D341Med (cell line): ENCODE data around the gene CYBA.
"Not testable (repeated sequence)": the region's sequence is repeated elsewhere in the genome, so short reads cannot be mapped to it uniquely, and the experiment has no call there.

Experiments
- DNase-seq: peaks from one replicate; pipeline ENCODE4 v3.0.0; 2012; ENCODE audit warnings: low spot score

CYBA gene

GRCh38 chr16:88613911-88614817 lies 36.7 kb downstream of the CYBA start:
- DNase-seq, result no peak

GRCh38 chr16:88613293-88613692 lies 37.6 kb downstream of the CYBA start:
- no peak for DNase-seq

- no peak for DNase-seq
Measured at GRCh38 chr16:88610909-88611812, 39.7 kb downstream of the CYBA start.

DNA sequence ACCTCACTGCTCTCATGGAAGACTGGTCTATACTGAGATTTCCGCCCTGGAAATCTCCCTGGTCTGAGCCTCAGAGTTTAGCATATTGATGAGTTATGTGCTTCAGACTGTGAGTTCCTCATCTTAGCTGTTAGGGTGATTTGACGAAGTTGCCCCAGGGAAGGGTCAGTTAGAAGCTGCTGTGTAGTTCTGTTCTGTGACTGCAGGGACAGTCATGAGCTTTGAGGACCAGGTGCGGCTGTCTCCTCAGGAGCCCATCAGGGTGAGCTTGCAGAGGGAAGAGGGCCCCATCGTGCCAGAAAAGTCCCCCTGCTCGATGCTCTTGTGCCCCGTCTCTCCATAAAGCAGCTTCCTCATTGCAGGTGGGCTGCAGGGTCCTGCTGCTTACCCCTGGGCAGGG lies 40.8 kb downstream of the CYBA start:
- DNase-seq, result no peak

DNA sequence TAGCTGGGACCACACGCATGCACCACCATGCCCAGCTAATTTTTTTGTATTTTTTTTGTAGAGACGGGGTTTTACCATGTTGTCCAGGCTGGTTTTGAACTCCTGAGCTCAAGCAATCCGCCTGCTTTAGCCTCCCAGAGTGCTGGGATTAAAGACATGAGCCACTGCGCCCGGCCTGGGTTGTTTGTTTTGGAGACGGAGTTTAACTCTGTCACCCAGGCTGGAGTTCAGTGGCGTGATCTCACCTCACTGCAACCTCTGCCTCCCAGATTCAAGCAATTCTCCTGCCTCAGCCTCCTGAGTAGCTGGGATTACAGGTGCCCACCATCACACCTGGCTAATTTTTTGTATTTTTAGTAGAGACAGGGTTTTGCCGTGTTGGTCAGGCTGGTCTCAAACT lies 41.4 kb downstream of the CYBA start:
- DNase-seq, result not testable (repeated sequence)

- no peak for DNase-seq
Measured at GRCh38 chr16:88608076-88608475, 42.8 kb downstream of the CYBA start.

DNA sequence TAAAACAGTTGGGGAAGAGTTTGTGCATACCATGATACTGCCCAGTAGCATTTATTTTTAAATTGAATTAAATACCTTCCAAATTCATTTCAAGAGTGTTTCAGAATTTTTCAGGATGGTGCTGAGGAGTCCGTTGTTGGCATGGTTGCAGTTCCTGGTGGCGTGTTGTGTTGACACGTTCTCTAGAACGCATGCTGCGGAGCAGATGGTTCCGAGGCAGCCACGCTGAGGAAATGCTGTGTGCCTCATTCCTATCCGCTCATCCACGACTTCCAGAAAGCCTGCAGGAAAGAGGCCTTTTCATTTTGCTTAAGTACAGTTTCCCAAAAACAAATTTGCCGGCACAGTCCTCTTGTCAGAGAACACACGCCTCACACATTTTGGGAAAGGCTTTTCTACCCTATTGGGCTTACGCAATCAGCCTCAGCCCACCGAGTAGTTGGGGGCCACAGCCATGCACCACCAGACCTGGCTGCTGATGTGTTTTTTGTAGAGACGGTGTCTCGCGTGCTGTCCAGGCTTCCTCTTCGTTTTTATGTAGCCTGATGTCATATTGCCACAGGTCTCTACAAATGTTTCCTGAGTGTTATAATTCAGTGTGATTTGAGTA lies 44.6 kb downstream of the CYBA start:
- no peak for DNase-seq

- DNase-seq, result no peak
Measured at GRCh38 chr16:88605186-88606147, 45.4 kb downstream of the CYBA start.

DNA sequence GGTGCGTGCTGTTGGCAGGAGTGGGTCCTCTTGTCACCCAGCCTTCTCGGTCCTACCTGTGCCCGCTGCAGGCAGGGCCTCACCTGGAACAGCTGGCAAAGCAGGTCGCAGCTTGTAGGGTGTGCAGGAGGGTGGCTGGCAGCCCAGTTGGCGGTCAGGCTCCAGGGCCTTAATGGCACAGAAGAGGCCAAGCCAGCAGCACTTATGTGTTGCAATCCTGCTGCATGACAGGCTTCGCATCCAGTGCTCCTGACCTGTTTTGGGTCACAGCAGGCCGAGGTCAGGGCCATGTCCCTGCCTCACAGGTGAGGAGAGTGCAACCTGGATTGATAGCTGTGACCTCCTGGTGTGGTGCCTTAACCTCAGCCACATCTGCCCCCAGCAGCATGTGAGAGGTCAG lies 48.8 kb downstream of the CYBA start:
- no peak for DNase-seq

DNA sequence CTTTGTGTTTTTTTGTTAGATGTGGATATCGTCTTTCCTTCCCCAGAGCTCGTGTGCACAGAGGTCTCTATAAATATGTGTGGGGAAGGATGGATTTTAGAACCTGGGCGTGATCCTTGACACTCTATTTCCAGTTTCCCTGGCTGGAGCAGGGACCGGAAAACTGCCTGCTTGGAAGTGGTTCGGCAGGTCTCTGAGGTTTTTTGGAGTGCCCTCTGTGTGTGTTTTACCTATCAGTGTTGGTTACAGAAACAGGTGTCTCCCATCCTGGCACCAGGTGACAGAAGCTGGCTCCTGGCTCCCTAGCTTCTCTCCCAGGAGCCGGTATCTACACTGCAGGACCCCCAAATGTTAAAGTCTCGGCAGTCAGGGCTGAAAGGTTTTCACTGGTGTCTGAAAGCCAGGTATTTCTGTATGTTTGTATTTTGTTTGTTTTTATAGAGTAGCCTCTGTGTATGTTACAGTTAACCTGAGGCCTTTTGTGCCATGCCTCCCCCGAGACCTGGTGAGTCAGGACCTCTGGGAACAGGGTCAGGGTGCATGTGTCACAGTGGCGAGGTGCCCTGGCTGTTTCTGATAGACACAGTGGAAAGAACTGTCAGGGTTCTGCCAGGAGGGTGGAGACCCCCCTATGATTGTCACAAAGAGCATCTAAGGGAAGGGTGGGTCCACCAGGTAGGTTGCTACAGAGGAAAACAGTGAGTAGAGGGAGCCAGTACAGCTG lies 49.4 kb downstream of the CYBA start:
- no peak for DNase-seq

- no peak for DNase-seq
Measured at GRCh38 chr16:88600539-88600896, 50.3 kb downstream of the CYBA start.

GRCh38 chr16:88599825-88600538 lies 50.9 kb downstream of the CYBA start:
- DNase-seq, result no peak

- DNase-seq, result no peak
Measured at GRCh38 chr16:88599092-88599733, 51.6 kb downstream of the CYBA start.

GRCh38 chr16:88597856-88598491 lies 52.9 kb downstream of the CYBA start:
- no peak for DNase-seq

GRCh38 chr16:88596483-88596882 lies 54.4 kb downstream of the CYBA start:
- DNase-seq, result no peak

DNA sequence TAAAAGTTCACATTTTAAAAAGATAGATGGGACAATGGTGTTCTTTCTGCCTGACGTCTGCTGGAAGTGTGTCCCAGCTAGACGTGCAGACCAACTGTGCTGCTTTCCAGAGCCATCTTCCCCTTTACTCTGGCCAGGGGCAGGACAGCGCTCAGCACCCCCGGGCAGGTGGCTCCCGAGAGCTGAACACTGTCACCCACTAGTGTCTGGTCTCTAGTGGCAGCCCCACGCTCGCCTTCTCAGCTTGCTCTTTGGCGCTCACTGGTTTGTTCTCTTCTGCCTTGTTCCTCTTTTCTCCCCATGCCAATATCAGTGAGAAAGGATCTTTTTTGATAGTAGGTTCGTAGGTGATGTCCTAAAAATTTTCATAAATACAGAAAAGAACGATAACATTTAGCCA lies 54.9 kb downstream of the CYBA start:
- DNase-seq, result no peak

DNA sequence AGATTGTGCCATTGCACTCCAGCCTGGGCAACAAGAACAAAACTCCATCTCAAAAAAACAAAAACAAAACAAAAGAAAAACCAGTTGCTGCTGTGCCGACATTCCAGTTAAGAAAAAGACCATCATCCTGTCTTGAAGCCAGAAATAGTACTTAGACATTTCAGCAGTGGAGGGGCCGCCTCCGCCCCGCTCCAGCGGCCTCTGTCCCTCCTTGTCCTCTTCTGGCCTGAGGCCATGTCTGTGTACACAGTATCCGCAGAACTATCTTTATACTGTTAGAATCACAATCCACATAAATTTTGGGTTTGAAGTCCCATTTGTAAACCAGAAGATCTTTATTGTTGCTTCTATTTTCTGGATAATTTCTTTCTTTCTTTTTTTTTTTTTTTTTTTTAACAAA lies 55.8 kb downstream of the CYBA start:
- no peak for DNase-seq

GRCh38 chr16:88593910-88594309 lies 56.9 kb downstream of the CYBA start:
- DNase-seq, result no peak

DNA sequence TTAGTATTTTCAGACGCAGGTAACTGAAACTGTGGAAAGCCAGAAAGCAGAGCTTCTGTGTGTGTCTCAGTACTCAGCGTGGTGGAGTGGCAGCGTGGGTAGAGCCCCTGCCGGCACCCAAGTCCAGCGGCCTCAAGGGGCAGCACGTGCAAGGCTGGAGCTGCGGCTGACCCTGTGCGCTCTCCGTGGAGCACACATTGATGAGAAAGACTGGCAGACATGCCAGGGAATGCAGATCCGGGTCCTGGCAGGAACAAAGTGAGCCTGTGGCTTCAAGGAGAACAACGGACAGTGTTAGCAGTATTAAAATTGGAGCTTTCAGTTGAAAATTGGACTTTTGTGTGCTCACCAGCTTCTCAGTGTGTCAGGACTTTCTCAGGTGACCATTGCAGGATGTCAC lies 57.4 kb downstream of the CYBA start:
- DNase-seq, result no peak
